ENCODE data around the gene PCDHGA1.

The PCDHGA1 gene

DNA sequence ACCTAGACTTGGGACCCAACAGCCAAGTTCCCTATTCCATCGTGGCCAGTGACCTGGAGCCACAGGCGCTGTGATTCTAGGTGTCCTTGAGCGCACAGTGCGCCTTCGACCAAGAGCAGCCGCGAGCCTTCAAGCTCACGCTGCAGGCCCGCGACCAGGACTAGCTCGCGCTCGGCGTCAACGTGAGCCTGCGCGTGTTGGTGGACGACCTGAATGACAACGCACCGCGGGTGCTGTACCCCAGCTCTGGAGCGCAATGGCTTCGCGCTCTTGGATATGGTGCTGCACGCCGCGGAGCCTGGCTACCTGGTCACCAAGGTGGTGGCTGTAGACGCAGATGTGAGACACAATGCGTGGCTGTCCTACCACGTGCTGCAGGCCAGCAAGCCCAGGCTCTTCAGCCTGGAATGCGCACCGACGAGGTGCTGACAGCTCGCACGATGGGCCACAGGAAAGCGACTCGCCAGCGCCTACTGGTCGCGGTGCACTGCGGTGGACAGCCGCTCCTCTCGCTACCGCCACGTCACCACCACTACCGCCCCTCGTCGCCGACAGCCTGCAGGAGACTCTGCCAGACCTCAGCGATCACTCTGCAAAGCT is 111.4 kb downstream of the PCDHGA1 start:
- DNase-seq (no peak), ATAC-seq (no peak)

DNA sequence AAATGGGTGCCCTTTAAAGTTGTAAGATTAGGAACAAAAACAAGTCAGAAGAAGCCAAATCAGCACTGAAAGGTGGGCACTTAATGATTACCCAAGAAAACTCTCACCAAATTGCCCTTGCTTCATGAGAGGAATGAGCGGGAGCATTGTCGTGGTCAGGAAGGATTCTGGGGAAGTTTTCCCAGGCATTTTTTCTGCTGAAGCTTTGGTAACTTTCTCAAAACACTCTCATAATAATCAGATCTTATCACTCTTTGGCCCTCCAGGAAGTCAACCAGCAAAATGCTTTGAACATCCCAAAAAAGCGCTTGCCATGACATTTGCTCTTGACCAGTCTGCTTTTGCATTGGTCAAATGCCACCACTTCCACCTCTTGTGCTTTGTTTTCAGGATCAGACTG is 135.0 kb downstream of the PCDHGA1 start:
- DNase-seq (no peak), ATAC-seq (no peak)

DNA sequence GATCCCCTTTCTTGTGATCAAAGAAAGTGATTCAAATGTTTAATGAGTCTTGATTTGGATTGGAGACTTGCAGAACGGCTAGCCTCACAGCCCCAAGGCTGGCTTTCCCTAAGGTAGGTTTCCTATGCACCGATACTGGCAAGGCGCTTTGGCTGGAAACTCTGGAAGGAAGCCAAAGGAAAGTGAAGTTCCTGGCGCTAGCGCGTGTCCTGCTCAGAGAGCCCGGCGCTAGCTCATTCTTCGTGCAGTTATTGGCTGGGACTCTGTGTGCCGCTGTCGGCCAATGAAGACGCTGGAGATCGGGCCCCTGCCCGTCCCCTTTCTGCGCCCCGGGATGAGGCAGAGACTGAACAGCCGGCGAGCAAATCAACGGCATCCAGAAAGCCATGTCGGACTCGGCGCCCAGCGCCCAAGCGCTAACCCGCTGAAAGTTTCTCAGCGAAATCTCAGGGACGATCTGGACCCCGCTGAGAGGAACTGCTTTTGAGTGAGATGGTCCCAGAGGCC is 145.4 kb downstream of the PCDHGA1 start, which contains the start of gene PCDHGC3:
Gene PCDHGC3, plus strand, starts transcription at position 342 of the 507 bp plus-strand sequence. Its CDS starts 151 bp downstream, at position 493.
- DNase-seq (peak; percentile 63), ATAC-seq (peak; percentile 96)

DNA sequence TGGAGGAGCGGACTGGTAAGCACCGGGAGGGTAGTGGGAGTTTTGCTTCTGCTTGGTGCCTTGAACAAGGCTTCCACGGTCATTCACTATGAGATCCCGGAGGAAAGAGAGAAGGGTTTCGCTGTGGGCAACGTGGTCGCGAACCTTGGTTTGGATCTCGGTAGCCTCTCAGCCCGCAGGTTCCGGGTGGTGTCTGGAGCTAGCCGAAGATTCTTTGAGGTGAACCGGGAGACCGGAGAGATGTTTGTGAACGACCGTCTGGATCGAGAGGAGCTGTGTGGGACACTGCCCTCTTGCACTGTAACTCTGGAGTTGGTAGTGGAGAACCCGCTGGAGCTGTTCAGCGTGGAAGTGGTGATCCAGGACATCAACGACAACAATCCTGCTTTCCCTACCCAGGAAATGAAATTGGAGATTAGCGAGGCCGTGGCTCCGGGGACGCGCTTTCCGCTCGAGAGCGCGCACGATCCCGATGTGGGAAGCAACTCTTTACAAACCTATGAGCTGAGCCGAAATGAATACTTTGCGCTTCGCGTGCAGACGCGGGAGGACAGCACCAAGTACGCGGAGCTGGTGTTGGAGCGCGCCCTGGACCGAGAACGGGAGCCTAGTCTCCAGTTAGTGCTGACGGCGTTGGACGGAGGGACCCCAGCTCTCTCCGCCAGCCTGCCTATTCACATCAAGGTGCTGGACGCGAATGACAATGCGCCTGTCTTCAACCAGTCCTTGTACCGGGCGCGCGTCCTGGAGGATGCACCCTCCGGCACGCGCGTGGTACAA is 146.0 kb downstream of the PCDHGA1 start:
- DNase-seq (peak; percentile 20), ATAC-seq (peak; percentile 15)

DNA sequence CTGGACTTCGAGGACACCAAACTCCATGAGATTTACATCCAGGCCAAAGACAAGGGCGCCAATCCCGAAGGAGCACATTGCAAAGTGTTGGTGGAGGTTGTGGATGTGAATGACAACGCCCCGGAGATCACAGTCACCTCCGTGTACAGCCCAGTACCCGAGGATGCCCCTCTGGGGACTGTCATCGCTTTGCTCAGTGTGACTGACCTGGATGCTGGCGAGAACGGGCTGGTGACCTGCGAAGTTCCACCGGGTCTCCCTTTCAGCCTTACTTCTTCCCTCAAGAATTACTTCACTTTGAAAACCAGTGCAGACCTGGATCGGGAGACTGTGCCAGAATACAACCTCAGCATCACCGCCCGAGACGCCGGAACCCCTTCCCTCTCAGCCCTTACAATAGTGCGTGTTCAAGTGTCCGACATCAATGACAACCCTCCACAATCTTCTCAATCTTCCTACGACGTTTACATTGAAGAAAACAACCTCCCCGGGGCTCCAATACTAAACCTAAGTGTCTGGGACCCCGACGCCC is 146.8 kb downstream of the PCDHGA1 start:
- ATAC-seq (no peak), DNase-seq (no peak)

DNA sequence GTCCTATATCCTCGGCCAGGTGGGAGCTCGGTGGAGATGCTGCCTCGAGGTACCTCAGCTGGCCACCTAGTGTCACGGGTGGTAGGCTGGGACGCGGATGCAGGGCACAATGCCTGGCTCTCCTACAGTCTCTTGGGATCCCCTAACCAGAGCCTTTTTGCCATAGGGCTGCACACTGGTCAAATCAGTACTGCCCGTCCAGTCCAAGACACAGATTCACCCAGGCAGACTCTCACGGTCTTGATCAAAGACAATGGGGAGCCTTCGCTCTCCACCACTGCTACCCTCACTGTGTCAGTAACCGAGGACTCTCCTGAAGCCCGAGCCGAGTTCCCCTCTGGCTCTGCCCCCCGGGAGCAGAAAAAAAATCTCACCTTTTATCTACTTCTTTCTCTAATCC is 147.5 kb downstream of the PCDHGA1 start:
- ATAC-seq (no peak), DNase-seq (no peak)

DNA sequence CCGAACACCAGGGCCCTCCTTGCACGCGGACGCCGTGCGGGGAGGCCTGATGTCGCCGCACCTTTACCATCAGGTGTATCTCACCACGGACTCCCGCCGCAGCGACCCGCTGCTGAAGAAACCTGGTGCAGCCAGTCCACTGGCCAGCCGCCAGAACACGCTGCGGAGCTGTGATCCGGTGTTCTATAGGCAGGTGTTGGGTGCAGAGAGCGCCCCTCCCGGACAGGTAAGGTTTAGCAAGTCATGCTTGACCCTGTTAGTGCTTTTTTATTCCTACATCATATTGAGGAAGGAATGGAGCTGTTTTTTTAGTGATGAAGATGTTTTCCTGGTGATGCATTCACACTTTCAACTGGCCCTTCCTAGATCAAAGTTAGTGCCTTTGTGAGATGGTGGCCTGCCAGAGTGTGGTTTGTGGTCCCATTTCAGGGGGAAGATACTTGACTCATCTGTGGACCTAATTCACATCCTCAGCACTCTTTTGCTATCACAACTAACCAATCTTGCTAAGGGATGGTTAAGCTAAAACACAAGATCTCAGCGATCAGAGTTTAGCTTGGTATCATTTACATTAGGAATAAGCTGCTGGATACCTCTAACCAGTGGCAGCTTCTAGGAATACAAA is 148.1 kb downstream of the PCDHGA1 start:
- ATAC-seq (no peak), DNase-seq (no peak)

DNA sequence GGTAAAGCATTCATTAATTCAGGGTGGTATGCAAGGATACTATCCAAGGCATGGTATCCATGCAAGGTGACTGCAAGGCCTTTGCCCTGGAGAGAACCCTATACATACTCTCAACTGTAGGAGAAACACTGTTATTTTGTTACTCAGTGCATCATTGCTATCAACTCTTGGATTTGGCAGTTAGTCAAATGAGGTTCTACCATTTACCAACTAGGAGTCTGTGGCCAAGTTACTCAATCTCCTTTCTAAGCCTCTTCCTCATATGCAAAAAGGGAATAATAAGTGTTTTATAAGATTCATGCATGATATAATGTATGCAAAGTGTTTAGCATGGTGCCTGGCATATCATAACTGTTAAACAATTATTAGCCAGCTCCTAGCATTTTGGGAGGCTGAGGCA is 149.5 kb downstream of the PCDHGA1 start:
- no peak for ATAC-seq
- DNase-seq = no peak

DNA sequence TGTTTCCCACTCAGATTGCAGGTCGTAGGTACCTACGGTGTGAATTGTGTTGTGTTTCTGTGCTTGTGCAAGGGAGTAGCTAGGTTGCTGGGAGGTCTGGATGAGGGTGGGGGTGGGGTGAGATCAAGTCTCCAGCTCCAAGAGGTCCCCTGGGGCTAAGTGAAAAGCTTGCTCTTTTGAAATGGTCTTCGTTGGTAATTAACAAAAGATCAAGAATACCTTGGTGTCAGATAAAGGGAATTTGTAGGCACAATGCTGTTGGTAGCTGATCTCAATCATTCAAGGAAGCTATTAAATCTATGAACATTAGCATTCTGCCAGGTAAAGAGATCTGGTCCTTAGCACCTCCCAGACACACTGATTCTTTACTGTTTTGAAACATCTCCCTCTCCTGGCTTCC is 153.6 kb downstream of the PCDHGA1 start:
- DNase-seq (no peak), ATAC-seq (no peak)

DNA sequence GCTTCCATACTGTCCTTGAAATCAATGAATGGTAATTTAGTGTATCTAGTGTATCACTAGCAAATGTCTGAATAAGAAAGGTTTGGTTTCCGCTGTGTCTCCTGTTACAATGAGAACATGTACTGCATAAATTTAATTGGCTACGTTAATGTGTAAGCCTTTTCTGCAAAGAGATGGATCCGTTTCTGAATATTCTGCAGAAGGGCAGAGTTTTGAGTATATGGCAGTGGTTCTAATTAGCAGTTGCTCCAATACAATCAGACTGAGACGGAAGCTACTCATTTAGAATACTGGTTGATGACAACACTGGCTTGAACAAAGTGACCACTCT is 154.0 kb downstream of the PCDHGA1 start:
- ATAC-seq (no peak), DNase-seq (no peak)

DNA sequence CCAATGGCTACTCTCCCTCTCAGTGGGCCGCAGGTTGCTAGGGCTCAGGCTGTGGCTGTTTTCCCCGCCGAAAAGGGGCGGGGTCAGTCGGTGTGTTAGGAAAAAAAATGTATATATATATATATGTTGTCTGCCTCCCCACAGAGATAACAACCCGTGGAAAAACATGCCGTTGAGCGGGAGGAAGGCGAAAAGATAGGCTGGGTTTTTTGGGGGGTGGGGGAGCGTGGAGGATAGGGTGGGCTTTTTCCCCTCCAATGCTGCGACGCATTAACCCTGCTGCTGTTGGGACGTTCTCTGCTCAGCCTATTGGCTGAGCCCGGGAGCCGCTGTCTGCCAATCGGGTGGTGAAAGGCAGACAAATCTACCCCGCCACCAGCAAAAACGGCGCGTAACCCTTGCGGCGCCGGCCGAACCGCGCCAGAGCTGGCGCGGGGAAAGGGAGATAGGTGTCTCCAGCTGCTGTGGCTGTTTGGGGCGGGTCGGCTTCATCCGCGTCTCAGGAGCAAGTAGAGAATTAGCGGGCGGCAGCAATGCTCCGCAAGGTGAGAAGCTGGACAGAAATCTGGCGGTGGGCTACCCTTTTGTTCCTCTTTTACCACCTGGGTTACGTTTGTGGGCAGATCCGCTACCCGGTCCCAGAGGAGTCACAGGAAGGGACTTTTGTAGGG is 154.5 kb downstream of the PCDHGA1 start, which contains the start of gene PCDHGC4:
Gene PCDHGC4, plus strand, starts transcription at position 390 of the 671 bp plus-strand sequence. Its CDS starts 144 bp downstream, at position 534.
- DNase-seq = no peak
- ATAC-seq = no peak

DNA sequence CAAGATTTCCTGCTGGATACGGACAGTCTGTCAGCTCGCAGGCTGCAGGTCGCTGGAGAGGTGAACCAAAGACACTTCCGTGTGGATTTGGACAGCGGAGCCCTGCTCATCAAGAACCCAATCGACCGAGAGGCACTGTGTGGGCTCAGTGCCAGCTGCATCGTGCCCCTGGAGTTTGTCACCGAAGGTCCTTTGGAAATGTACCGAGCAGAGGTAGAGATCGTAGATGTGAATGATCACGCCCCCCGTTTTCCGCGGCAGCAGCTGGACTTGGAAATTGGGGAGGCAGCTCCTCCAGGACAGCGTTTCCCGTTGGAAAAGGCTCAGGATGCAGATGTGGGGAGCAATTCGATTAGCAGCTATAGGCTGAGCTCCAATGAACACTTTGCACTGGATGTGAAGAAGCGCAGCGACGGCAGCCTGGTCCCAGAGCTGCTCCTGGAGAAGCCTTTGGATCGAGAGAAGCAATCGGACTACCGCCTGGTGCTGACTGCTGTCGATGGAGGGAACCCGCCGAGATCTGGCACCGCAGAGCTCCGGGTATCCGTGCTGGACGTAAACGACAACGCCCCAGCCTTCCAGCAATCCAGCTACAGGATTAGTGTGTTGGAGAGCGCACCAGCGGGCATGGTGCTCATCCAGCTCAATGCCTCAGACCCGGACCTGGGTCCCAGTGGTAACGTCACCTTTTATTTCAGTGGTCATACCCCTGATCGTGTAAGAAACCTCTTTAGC is 155.2 kb downstream of the PCDHGA1 start:
- ATAC-seq = no peak

DNA sequence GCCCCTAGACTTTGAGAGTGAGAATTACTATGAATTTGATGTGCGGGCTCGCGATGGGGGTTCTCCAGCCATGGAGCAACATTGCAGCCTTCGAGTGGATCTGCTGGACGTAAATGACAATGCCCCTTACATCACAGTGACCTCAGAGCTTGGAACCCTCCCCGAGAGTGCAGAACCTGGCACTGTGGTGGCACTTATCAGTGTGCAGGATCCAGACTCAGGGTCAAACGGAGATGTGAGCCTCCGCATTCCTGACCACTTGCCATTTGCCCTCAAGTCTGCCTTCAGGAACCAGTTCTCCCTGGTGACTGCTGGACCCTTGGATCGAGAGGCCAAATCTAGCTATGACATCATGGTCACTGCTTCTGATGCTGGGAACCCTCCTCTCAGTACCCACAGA is 155.8 kb downstream of the PCDHGA1 start:
- no peak for ATAC-seq
- no peak for DNase-seq

More for the DNA sequence above, 155.2 kb downstream of the PCDHGA1 start:
- no peak for DNase-seq

DNA sequence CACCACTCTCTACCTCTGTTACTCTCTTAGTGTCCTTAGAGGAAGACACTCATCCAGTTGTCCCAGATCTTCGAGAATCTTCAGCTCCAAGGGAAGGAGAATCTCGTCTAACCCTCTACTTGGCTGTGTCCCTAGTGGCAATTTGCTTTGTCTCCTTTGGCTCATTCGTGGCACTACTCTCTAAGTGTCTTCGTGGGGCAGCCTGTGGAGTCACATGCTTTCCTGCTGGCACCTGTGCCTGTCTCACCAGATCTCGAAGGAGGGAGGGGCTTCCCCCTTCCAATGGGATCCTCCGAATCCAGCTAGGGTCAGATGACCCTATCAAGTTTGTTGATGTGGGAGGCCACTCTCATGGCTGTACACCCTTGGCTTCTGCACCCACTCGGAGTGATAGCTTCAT is 156.8 kb downstream of the PCDHGA1 start:
- ATAC-seq = no peak
- no peak for DNase-seq

DNA sequence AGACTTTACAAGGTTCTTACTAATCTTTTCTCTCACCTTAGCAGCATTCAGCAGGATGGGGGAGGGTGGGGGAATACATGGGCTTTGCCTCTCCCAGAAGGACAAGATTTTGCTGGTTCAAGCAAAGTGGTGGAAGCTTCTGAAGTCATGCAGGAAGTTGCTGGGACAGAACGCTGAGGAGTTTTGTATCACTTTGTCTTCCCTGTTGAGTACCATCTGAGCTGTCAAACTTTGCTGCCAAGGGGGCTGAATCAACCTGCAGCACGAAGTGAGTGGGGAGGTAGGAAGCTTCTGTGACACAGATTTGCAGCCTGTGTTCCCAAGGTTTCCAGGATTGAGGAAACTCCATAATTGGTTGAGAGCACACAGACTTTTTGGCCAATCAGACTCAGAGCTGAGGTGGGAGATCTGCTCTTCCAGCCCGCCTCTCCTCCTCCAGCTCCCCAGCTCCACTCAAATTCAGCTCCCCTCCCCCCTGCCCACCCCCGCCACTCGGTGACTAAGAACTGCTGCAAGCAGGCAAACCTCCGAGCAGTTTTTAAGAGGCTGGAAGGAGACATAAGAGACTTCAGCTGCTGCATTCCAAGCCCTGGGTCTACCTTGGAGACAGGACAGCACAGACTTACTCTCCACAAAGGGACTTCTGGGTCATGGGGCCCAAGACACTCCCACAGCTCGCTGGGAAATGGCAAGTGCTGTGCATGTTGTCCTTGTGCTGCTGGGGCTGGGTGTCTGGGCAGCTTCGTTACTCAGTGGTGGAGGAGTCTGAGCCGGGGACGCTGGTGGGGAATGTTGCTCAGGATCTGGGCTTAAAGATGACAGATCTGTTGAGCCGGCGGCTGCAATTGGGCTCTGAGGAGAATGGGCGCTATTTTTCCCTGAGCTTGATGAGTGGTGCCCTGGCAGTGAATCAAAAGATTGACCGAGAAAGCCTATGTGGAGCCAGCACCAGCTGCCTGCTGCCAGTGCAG is 158.6 kb downstream of the PCDHGA1 start, which contains the start of gene PCDHGC5:
Gene PCDHGC5, plus strand, starts transcription at position 491 of the 971 bp plus-strand sequence. Its CDS starts 160 bp downstream, at position 651.
- no peak for ATAC-seq
- DNase-seq = no peak

DNA sequence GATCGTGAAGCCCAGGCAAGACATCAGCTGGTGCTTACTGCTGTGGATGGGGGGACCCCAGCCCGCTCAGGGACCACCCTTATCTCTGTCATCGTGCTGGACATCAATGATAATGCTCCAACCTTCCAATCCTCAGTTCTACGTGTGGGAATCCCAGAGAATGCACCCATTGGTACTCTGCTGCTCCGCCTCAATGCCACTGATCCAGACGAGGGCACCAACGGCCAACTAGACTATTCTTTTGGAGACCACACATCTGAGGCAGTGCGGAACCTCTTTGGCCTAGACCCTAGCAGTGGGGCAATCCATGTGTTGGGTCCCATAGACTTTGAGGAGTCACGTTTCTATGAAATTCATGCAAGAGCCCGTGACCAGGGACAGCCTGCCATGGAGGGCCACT is 159.5 kb downstream of the PCDHGA1 start:
- ATAC-seq (no peak), DNase-seq (no peak)

DNA sequence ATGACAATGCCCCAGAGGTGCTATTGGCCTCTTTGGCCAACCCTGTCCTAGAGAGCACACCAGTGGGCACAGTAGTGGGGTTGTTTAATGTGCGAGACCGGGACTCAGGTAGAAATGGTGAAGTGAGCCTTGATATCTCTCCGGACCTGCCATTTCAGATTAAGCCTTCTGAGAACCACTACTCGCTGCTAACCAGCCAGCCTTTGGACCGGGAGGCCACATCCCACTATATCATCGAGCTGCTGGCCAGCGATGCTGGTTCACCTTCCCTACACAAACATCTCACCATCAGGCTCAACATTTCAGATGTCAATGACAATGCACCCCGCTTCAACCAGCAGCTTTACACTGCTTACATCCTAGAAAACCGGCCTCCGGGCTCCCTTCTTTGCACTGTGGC is 160.0 kb downstream of the PCDHGA1 start:
- no peak for DNase-seq
- no peak for ATAC-seq

DNA sequence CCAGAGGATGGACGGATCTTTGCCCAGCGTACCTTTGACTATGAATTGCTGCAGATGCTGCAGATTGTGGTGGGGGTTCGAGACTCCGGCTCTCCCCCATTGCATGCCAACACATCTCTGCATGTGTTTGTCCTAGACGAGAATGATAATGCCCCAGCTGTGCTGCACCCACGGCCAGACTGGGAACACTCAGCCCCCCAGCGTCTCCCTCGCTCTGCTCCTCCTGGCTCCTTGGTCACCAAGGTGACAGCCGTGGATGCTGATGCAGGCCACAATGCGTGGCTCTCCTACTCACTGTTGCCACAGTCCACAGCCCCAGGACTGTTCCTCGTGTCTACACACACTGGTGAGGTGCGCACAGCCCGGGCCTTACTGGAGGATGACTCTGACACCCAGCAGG is 160.5 kb downstream of the PCDHGA1 start:
- DNase-seq (no peak), ATAC-seq (no peak)

DNA sequence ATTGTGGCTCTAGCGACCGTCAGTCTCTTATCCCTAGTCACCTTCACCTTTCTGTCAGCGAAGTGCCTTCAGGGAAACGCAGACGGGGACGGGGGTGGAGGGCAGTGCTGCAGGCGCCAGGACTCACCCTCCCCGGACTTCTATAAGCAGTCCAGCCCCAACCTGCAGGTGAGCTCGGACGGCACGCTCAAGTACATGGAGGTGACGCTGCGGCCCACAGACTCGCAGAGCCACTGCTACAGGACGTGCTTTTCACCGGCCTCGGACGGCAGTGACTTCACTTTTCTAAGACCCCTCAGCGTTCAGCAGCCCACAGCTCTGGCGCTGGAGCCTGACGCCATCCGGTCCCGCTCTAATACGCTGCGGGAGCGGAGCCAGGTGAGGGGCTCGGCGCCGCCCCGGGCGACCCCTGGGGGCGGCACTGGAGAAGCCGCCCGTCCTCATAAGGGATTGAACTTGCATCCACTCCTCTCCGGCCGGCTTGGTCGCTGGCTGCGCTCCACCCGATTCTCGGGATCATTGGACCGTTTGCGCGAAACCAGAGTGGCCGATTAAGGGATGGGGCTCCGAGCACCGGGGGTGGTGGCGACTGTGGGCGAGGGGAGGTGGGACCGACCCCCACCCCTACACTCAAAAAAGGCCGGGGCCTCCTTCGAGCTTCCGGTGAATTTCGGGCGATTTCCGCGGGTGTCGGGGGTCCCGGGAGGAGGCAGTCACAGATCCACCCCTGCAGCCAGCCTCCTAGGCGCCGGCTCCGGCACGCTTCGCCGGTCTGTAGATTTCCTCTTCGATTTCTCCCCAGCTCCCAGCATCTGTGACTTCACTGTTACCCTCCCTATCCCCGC is 161.2 kb downstream of the PCDHGA1 start:
- DNase-seq = no peak
- no peak for ATAC-seq

All from stimulated activated naive CD8-positive, alpha-beta T cell treated with anti-CD3 and anti-CD28 coated beads, Interleukin-15, Interleukin-2, amounts not matched to agents 100 U/mL and 50 U/mL, for 24 hours (primary cell).